ENCODE data around the gene PLA2G2D. TPM values are rescaled to one million over a fixed set of nuclear protein-coding genes. Genes with fewer than 3 reads are reported as not detected.

PLA2G2D gene
- total and polyA plus RNA-seq, 2 experiments from 2014 or later: not detected

Other genes starting within 250 kb of the PLA2G2D start
- 12.9 and 13.3 TPM in 2 replicates for gene OTUD3, start 237.1 kb downstream of the PLA2G2D start, total RNA-seq (2014; rRNA removed; shearing (Covaris generic))
- gene OTUD3, start 237.1 kb downstream of the PLA2G2D start, polyA plus RNA-seq (2016; fragmentation: Nextera tagmentation; extraction: Ambion mirVana): 3.0 and 4.0 TPM in 2 replicates
- gene PLA2G2E, start 195.9 kb downstream of the PLA2G2D start, total RNA-seq (2014; rRNA removed; shearing (Covaris generic)): not detected in 2 replicates
- not detected in 2 replicates for gene PLA2G2E, start 195.9 kb downstream of the PLA2G2D start, polyA plus RNA-seq (2016; fragmentation: Nextera tagmentation; extraction: Ambion mirVana)
- 0.97 TPM in 1 of 2 replicates, not detected in the other for gene PLA2G2A, start 139.9 kb downstream of the PLA2G2D start, total RNA-seq (2014; rRNA removed; shearing (Covaris generic))
- 0.55 and 1.3 TPM in 2 replicates for gene PLA2G2A, start 139.9 kb downstream of the PLA2G2D start, polyA plus RNA-seq (2016; fragmentation: Nextera tagmentation; extraction: Ambion mirVana)
- 0.16 TPM in 1 of 2 replicates, not detected in the other for gene PLA2G5, start 49.3 kb downstream of the PLA2G2D start, total RNA-seq (2014; rRNA removed; shearing (Covaris generic))
- not detected in 2 replicates for gene PLA2G5, start 49.3 kb downstream of the PLA2G2D start, polyA plus RNA-seq (2016; fragmentation: Nextera tagmentation; extraction: Ambion mirVana)
- gene PLA2G2F, start 19.8 kb upstream of the PLA2G2D start, total RNA-seq (2014; rRNA removed; shearing (Covaris generic)): not detected in 2 replicates
- gene PLA2G2F, start 19.8 kb upstream of the PLA2G2D start, polyA plus RNA-seq (2016; fragmentation: Nextera tagmentation; extraction: Ambion mirVana): not detected in 2 replicates
- gene UBXN10, start 66.6 kb upstream of the PLA2G2D start, total RNA-seq (2014; rRNA removed; shearing (Covaris generic)): 0.58 and 0.69 TPM in 2 replicates
- 0.26 and 0.27 TPM in 2 replicates for gene UBXN10, start 66.6 kb upstream of the PLA2G2D start, polyA plus RNA-seq (2016; fragmentation: Nextera tagmentation; extraction: Ambion mirVana)
- gene PLA2G2C, start 67.0 kb upstream of the PLA2G2D start, total RNA-seq (2014; rRNA removed; shearing (Covaris generic)): not detected in 2 replicates
- gene PLA2G2C, start 67.0 kb upstream of the PLA2G2D start, polyA plus RNA-seq (2016; fragmentation: Nextera tagmentation; extraction: Ambion mirVana): not detected in 2 replicates
- gene VWA5B1, start 171.3 kb upstream of the PLA2G2D start, total RNA-seq (2014; rRNA removed; shearing (Covaris generic)): 0.70 and 1.0 TPM in 2 replicates
- 0.16 TPM in 2 replicates for gene VWA5B1, start 171.3 kb upstream of the PLA2G2D start, polyA plus RNA-seq (2016; fragmentation: Nextera tagmentation; extraction: Ambion mirVana)

Measured in GM23338 (cell line).